ENCODE results near the gene UBE4A.

DNA sequence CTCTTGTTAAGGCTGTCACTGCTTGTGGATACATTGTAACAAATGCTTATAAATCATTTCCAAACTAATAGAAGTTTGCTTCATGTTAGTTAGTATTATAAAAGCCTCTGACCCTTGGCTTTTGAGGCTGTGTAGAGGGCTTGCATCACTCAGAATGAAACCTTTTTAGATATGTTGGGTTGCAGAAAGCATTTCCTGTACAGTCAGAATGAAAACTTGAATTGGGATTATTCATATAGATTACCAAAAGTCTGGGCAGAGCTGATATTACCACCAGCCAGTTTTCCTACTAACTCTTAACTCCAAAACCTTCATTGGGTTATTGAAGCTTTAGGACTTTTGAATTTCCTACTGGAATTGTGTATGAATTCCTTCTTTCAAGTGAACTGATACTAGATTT, 88.9 kb downstream of the UBE4A start:
- TF ChIP-seq, protein P1, sequence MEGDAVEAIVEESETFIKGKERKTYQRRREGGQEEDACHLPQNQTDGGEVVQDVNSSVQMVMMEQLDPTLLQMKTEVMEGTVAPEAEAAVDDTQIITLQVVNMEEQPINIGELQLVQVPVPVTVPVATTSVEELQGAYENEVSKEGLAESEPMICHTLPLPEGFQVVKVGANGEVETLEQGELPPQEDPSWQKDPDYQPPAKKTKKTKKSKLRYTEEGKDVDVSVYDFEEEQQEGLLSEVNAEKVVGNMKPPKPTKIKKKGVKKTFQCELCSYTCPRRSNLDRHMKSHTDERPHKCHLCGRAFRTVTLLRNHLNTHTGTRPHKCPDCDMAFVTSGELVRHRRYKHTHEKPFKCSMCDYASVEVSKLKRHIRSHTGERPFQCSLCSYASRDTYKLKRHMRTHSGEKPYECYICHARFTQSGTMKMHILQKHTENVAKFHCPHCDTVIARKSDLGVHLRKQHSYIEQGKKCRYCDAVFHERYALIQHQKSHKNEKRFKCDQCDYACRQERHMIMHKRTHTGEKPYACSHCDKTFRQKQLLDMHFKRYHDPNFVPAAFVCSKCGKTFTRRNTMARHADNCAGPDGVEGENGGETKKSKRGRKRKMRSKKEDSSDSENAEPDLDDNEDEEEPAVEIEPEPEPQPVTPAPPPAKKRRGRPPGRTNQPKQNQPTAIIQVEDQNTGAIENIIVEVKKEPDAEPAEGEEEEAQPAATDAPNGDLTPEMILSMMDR (IDR thresholded peaks at IDR 0.05; ENCODE audit: low read depth, low read length): no peak
- TF ChIP-seq POLR2A (IDR thresholded peaks at IDR 0.05; ENCODE audit: extremely low read depth, insufficient read length) (no peak), MYC (IDR thresholded peaks at IDR 0.05; ENCODE audit: low read depth, low read length) (no peak)
- TF ChIP-seq, protein P2, sequence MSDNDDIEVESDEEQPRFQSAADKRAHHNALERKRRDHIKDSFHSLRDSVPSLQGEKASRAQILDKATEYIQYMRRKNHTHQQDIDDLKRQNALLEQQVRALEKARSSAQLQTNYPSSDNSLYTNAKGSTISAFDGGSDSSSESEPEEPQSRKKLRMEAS (IDR thresholded peaks at IDR 0.05; ENCODE audit: low read depth, low read length): no peak

Data from NB4 (cell line).